ENCODE measurements around the gene GLMP.
"Not testable (repeated sequence)": the region's sequence is repeated elsewhere in the genome, so short reads cannot be mapped to it uniquely, and the experiment has no call there.

The GLMP gene

GRCh38 chr1:156295391-156295947, at the start of gene GLMP:
Gene GLMP (minus strand): TSS chr1:156295679. CDS start chr1:156295645, 34 bp downstream.
- DNase-seq = peak; percentile 55

- DNase-seq = no peak
Measured at GRCh38 chr1:156344409-156344808, 48.9 kb upstream of the GLMP start.

GRCh38 chr1:156342166-156342955, 46.9 kb upstream of the GLMP start:
- no peak for DNase-seq

GRCh38 chr1:156338180-156338976, 42.9 kb upstream of the GLMP start, which contains the start of the genes CCT3 and TSACC:
Gene CCT3 (minus strand): TSS chr1:156338292. CDS start chr1:156338184, 108 bp downstream.
Gene TSACC (plus strand): TSS chr1:156338526. CDS start chr1:156339758, 1,232 bp downstream.
- peak; percentile 100 for DNase-seq

- no peak for DNase-seq
Measured at GRCh38 chr1:156337888-156338179, 42.4 kb upstream of the GLMP start.

GRCh38 chr1:156337052-156337887, 41.8 kb upstream of the GLMP start:
- no peak for DNase-seq

GRCh38 chr1:156336242-156336641, 40.8 kb upstream of the GLMP start:
- no peak for DNase-seq

GRCh38 chr1:156323179-156323578, 27.7 kb upstream of the GLMP start:
- not testable (repeated sequence) for DNase-seq

- DNase-seq = no peak
Measured at GRCh38 chr1:156320560-156320959, 25.1 kb upstream of the GLMP start.

- DNase-seq = peak; percentile 42
Measured at GRCh38 chr1:156319664-156320063, 24.2 kb upstream of the GLMP start.

- DNase-seq = no peak
Measured at GRCh38 chr1:156316909-156317308, 21.4 kb upstream of the GLMP start.

- DNase-seq = no peak
Measured at GRCh38 chr1:156310962-156311361, 15.5 kb upstream of the GLMP start.

- DNase-seq = no peak
Measured at GRCh38 chr1:156308078-156308477, 12.6 kb upstream of the GLMP start.

GRCh38 chr1:156305215-156305614, 9.7 kb upstream of the GLMP start:
- no peak for DNase-seq

GRCh38 chr1:156303241-156303640, 7.8 kb upstream of the GLMP start:
- no peak for DNase-seq

GRCh38 chr1:156298852-156299357, 3.4 kb upstream of the GLMP start, which contains the start of gene VHLL:
Gene VHLL (minus strand): TSS chr1:156299307. CDS start chr1:156299189, 118 bp downstream.
- no peak for DNase-seq

GRCh38 chr1:156293895-156294294, 1.6 kb downstream of the GLMP start:
- no peak for DNase-seq

GRCh38 chr1:156293098-156293434, 2.4 kb downstream of the GLMP start:
- DNase-seq = no peak

- DNase-seq = no peak
Measured at GRCh38 chr1:156291226-156292061, 4.0 kb downstream of the GLMP start.

GRCh38 chr1:156289857-156290256, 5.6 kb downstream of the GLMP start:
- DNase-seq = no peak

GRCh38 chr1:156286061-156286460, 9.4 kb downstream of the GLMP start:
- no peak for DNase-seq

GRCh38 chr1:156285437-156285836, 10.0 kb downstream of the GLMP start:
- DNase-seq = no peak
